ENCODE results near the gene SHLD1.

DNA sequence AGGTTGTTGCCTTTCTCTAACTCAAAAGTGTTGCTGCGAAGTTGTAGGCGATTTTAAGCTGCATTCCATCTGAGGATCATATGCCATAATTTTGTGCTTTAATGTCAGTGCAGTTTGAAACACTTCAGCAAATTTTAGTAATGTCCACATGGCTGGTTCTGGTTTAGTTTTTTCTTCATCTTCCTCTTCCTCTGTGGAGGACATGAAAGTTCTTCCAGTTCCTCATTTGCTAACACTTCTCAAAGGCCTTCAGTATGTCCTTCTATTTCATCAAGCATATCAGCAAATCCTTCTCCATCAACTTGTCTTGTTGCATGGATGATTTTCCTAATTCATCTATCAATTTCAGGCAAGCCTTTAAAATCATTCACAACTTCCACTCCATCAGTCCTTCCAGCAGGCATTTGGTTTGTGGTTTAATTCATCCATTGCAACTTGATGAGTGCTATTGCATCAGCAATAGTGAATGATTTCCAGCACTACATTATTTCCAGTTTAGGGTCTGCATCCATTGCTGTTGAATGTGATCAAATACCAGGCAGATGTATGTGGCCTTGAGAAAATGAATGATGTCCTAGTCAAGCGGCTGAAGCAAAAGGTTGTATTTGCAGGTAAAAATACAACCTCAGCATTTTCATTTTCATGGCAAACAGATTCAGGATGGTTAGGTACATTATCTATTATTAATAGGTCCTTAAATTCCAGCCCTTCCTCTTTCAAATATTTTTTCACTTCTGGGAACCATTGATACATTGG lies 20.2 kb downstream of the SHLD1 start:
- TF ChIP-seq, protein P1, sequence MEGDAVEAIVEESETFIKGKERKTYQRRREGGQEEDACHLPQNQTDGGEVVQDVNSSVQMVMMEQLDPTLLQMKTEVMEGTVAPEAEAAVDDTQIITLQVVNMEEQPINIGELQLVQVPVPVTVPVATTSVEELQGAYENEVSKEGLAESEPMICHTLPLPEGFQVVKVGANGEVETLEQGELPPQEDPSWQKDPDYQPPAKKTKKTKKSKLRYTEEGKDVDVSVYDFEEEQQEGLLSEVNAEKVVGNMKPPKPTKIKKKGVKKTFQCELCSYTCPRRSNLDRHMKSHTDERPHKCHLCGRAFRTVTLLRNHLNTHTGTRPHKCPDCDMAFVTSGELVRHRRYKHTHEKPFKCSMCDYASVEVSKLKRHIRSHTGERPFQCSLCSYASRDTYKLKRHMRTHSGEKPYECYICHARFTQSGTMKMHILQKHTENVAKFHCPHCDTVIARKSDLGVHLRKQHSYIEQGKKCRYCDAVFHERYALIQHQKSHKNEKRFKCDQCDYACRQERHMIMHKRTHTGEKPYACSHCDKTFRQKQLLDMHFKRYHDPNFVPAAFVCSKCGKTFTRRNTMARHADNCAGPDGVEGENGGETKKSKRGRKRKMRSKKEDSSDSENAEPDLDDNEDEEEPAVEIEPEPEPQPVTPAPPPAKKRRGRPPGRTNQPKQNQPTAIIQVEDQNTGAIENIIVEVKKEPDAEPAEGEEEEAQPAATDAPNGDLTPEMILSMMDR (conservative IDR thresholded peaks at IDR 0.05 in 1 of 2, IDR thresholded peaks at IDR 0.05 in 1 of 2; ENCODE audit: low read depth in 1 of 2, low read length in 2 of 2) = no peak
- TF ChIP-seq EZH2 (IDR thresholded peaks at IDR 0.05; ENCODE audit: low read length, missing control alignments) = no peak
